Transverse colon (tissue), 4 donors: Measurements from ENCODE around the gene SH2B3. TPM values are rescaled to one million over a fixed set of nuclear protein-coding genes. Genes with fewer than 3 reads are reported as not detected.
A peak's percentile ranks its signal among the peaks of the same experiment; 100 is the strongest.

ENCODE experiments used
- DNase-seq: peaks from one replicate; pipeline ENCODE4 v3.0.0-alpha.2; 2019
- H3K27ac ChIP-seq, 4 donors: fragments of 200-600 bp; sonication (generic); 2 replicates each; pipeline ENCODE4 v1.5.1; 2016 to 2018; ENCODE audit warnings: inconsistent platforms in 4 of 4
- H3K27me3 ChIP-seq: fragments of 200-600 bp; sonication (generic); 2 replicates; pipeline ENCODE4 v1.5.1; 2017; ENCODE audit warnings: inconsistent platforms
- H3K36me3 ChIP-seq, 4 donors: fragments of 200-600 bp; sonication (generic); 2 replicates each; pipeline ENCODE4 v1.5.1; 2017 to 2019; ENCODE audit warnings: inconsistent platforms in 4 of 4
- H3K4me1 ChIP-seq, 4 donors: fragments of 200-600 bp; sonication (generic); 2 replicates each; pipeline ENCODE4 v1.5.1; 2017 to 2020; ENCODE audit warnings: inconsistent platforms in 4 of 4
- H3K4me3 ChIP-seq, 4 donors: fragments of 200-600 bp; sonication (generic); 1 replicate in 1 of 4; 2 replicates in 3 of 4; pipeline versions ENCODE4 v1.5.1 to v1.6.1; 2017 to 2019; ENCODE audit warnings: inconsistent platforms in 4 of 4
- H3K9me3 ChIP-seq, 2 donors: fragments of 200-600 bp; sonication (generic); 2 replicates each; pipeline ENCODE4 v1.5.1; 2017 to 2019; ENCODE audit warnings: inconsistent platforms in 2 of 2
- EP300 ChIP-seq: sonication (generic); formaldehyde crosslinking; IDR thresholded peaks from one replicate; pipeline ENCODE4 v1.6.1; 2017; ENCODE audit warnings: antibody characterized with exemption, low read depth
- POLR2A ChIP-seq: fragments of 450-650 bp; IDR thresholded peaks from one replicate; pipeline ENCODE4 v1.6.1; 2016; ENCODE audit warnings: antibody characterized with exemption, mild to moderate bottlenecking, moderate library complexity
- POLR2AphosphoS5 ChIP-seq, 3 donors: sonication (generic); formaldehyde crosslinking; IDR thresholded peaks; one replicate each; pipeline ENCODE4 v1.6.1; 2016; ENCODE audit warnings: antibody characterized with exemption in 3 of 3
- WGBS, 2 donors: methylation state at CpG; one replicate each; pipeline ENCODE4 v1.1.5; 2018; ENCODE audit warnings: low coverage in 1 of 2; 5-methylcytosine and 5-hydroxymethylcytosine counted together
- in situ Hi-C, 4 donors: fragments of 200-750 bp; cut with MboI; loops; one replicate each; pipeline versions ENCODE4 v1.15.0 to v1.15.1; 2017; ENCODE audit warnings: low sequenced_read_pairs in 3 of 4, low pct_ligation_motif_present in 1 of 4, low pct_unique_long_range_greater_than_20kb in 1 of 4
- intact Hi-C: fragments of 100-400 bp; cut with DNase I; formaldehyde crosslinking; loops from one replicate; pipeline ENCODE4 v1.15.1; 2023; ENCODE audit warnings: low total_unique reads
- total RNA-seq, 4 donors: library from RNA; depleted of rRNA; stranded (reverse); fragments of >200 nt; gene quantifications; one replicate each; pipeline ENCODE4 v1.1.0, GENCODE V29; 2016
- TF ChIP-seq, protein P1 (sequence below), 5 experiments: fragments of 200-600 bp in 3 of 5; fragments of 450-650 bp in 2 of 5; sonication (generic) in 3 of 5; IDR thresholded peaks; 1 replicate in 2 of 5; 2 replicates in 3 of 5; pipeline ENCODE4 v1.5.1; 2016 to 2017; ENCODE audit warnings: antibody characterized with exemption in 5 of 5, inconsistent platforms in 3 of 5, mild to moderate bottlenecking in 2 of 5, moderate library complexity in 1 of 5

Gene SH2B3
- total RNA-seq, 4 donors from 2014 or later, result 22.3 to 99.1 (median 43.6) TPM

DNA sequence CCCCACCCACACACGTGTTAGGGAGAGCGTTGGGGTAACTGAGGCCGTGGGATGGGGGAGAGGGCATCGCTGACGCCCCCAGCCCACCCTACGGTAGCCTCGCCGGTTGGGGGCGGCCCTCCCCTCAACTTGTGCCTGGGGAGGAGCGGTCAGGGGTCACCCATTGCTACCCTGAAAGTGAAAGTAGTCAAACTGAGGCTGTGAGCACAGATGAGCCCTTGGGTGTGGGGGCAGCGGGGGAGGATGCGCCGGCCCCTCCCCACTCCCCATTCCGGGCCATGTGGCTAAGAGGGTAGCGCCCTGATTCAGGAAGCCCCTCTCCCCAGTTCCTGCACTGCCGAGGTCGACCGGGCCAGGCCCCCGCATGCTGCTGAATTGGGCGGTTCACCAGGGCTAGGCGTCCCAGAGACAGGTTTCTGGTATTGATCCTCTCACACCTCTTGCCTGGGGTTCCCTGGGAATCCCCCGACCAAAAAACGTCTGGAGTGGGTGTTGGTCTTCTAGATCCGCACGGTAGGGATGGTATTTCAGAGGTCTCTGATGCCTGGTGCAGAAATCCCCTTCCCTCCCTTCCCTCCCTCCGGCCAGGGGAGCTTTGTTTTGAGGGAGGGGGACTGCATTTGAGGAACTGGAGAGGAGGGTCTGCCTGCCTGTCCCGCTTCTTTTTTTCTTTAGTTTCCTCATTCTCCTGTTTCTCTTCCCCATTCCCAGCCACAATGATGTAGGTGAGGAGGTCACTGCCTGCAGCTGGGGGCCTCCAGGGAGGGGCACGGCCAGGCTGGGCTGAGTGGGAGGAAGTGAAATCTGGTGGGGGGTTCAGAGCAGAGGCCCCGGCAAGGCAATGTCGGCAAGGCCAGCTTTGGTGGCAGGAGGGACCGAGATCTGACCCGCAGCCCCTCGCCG is 1.0 kb downstream of the SH2B3 start:
- no peaks in the 10 kb centered on the region for H3K36me3 ChIP-seq
- WGBS, 2 donors, result 24% methylated on average over 26 of the region's 34 CpGs; no CpG with 5 or more reads in 1 of the 2 donors
- no peak for TF ChIP-seq POLR2A
- TF ChIP-seq POLR2AphosphoS5 (IDR thresholded peaks at IDR 0.05), result peak in 1 of 3 donors; percentile 32
- intact Hi-C loops (loop anchor here (5.0 kb wide), 1 partner anchor 36 kb away; no protein-coding TSS in a partner anchor), in situ Hi-C loops (no loop called here)
- no peaks in the 10 kb centered on the region for H3K9me3 ChIP-seq
- H3K27me3 ChIP-seq, result no peaks in the 10 kb centered on the region
- DNase-seq, result no peak
- H3K4me3 ChIP-seq, result peak overlapping the region; percentile 90 to 97 (median 93)
- H3K27ac ChIP-seq, result peak overlapping the region; percentile 88 to 93 (median 90)
- peaks cover 41 to 80% (median 48%) of the 10 kb centered on the region in 4 donors for H3K4me1 ChIP-seq

DNA sequence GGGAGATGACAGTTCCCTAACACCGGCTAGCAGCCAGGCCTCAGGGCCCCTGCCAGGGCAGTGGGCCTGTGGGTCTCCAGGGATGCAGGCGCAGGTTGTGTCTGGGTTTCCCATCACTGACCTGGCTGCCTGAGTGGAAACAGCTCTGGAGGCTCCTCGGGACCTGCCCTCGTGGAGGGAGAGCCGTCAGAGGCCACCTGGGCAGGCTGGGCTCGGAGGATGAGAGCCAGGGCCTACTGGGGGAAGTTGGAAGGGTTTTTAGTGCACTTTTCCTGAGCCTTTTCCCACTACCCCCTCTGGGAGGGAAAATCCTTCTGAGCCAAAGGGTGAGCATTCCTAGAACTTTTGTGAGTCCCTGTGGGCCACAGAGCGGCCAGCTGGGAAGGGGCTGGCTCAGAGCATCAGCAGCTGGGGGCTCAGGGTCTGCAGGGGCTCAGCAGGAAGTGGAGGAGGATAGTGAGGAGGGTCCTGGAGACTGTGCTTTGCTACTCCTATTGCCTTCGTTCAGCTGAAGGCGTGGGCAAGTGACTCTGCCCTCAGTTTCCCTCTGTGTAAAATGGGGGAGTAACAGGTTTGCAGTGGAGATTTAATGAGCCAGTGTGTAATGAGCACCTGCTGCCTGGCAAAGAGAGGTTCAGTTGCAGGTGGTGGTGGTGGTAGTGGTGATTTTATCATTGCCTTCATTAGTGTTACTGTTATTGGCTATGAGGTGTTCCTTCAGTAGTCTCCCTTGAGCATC is 1.8 kb downstream of the SH2B3 start:
- DNase-seq, result no peak
- WGBS, 2 donors, result 46% methylated on average over 9 of the region's 9 CpGs; no CpG with 5 or more reads in 1 of the 2 donors
- H3K4me1 ChIP-seq, result peaks cover 43 to 84% (median 50%) of the 10 kb centered on the region in 4 donors

DNA sequence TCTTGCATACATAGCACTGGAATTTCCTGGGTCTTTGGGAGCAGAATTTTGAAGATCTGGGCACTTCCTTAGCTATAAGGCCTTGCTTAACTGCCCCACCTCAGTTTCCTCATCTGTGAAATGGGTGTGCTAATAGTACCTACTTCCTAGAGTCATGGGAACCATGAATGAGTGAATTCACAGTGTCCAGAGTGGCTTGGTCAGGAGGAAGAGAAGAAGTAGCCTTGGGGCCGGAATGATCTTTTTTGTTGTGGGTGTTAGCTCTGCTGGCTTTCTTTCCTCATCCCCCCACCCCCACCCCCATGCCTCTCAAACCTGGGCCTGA is 2.4 kb downstream of the SH2B3 start:
- whole genome bisulfite sequencing, 2 donors, result 64 to 71% methylated on average over 1 of the region's 1 CpG
- no peaks in the 10 kb centered on the region for H3K36me3 ChIP-seq
- H3K9me3 ChIP-seq, result no peaks in the 10 kb centered on the region
- DNase-seq, result no peak
- peak overlapping the region in 1 of 4 donors; percentile 97 for H3K4me3 ChIP-seq
- in situ Hi-C loops (no loop called here), intact Hi-C loops (loop anchor here (5.0 kb wide), 1 partner anchor 34 kb away; no protein-coding TSS in a partner anchor)
- TF ChIP-seq EP300 (no peak), POLR2AphosphoS5 (IDR thresholded peaks at IDR 0.05) (no peak), POLR2A (no peak)
- TF ChIP-seq, protein P1, sequence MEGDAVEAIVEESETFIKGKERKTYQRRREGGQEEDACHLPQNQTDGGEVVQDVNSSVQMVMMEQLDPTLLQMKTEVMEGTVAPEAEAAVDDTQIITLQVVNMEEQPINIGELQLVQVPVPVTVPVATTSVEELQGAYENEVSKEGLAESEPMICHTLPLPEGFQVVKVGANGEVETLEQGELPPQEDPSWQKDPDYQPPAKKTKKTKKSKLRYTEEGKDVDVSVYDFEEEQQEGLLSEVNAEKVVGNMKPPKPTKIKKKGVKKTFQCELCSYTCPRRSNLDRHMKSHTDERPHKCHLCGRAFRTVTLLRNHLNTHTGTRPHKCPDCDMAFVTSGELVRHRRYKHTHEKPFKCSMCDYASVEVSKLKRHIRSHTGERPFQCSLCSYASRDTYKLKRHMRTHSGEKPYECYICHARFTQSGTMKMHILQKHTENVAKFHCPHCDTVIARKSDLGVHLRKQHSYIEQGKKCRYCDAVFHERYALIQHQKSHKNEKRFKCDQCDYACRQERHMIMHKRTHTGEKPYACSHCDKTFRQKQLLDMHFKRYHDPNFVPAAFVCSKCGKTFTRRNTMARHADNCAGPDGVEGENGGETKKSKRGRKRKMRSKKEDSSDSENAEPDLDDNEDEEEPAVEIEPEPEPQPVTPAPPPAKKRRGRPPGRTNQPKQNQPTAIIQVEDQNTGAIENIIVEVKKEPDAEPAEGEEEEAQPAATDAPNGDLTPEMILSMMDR (IDR thresholded peaks at IDR 0.05), result no peak
- peaks cover 39 to 84% (median 46%) of the 10 kb centered on the region in 4 donors for H3K4me1 ChIP-seq
- no peaks in the 10 kb centered on the region for H3K27me3 ChIP-seq
- peak overlapping the region; percentile 88 to 93 (median 90) for H3K27ac ChIP-seq

More for the DNA sequence above, 1.8 kb downstream of the SH2B3 start:
- TF ChIP-seq, protein P1 (IDR thresholded peaks at IDR 0.05), result no peak
- TF ChIP-seq POLR2AphosphoS5 (IDR thresholded peaks at IDR 0.05), result no peak
- TF ChIP-seq EP300, result no peak
- no peak for TF ChIP-seq POLR2A
- no peaks in the 10 kb centered on the region for H3K36me3 ChIP-seq
- no peaks in the 10 kb centered on the region for H3K9me3 ChIP-seq
- in situ Hi-C loops (no loop called here), intact Hi-C loops (loop anchor here (5.0 kb wide), 1 partner anchor 35 kb away; no protein-coding TSS in a partner anchor)
- H3K27ac ChIP-seq, result peak overlapping the region; percentile 88 to 93 (median 90)
- H3K27me3 ChIP-seq, result no peaks in the 10 kb centered on the region
- peak overlapping the region in 3 of 4 donors; percentile 90 to 97 (median 95) for H3K4me3 ChIP-seq

DNA sequence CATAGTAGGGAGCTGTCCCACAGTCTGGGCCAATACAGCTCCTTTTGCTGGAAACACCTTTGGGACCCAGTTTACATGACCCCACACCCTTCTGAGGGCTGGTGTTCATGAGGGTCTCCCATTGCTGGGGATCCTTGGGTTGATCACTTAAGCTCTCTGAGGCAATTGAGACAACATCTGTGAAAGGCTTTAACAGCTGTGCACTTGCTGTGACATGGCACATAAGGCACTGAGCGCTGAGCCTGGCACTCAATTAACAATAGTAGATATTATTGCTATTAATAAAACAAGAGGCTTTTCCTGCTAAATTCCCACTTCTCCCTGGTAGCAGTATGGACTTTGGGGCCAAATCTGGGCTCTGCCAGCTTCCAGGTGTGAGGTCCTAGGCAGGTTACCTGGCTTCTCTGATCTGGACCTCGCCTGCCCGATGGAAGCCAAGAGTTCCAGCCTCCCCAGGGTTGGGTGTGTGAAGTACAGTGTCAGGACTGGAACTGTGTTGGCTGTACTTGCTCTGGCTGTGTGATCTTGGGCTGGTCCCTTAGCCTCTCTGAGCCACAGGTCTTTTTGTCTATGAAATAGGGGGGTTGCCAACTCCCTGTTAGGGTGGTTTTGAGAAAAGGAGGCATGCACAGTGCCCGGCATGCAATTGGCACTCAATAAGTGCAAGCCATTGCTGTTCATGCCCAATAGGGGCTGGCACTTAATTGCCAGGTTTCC is 3.1 kb downstream of the SH2B3 start:
- intact Hi-C loops, result loop anchor here (5.0 kb wide), 1 partner anchor 33 kb away; no protein-coding TSS in a partner anchor
- no peaks in the 10 kb centered on the region for H3K9me3 ChIP-seq
- no peaks in the 10 kb centered on the region for H3K27me3 ChIP-seq
- WGBS, 2 donors, result 80 to 87% methylated on average over 1 to 3 of the region's 4 CpGs
- H3K4me3 ChIP-seq, result peak overlapping the region in 2 of 4 donors; percentile 3 to 97
- no peaks in the 10 kb centered on the region for H3K36me3 ChIP-seq
- no peak for DNase-seq
- peaks cover 35 to 84% (median 51%) of the 10 kb centered on the region in 4 donors for H3K4me1 ChIP-seq
- H3K27ac ChIP-seq, result peak overlapping the region; percentile 72 to 93 (median 88)
- in situ Hi-C loops, result no loop called here
- no peak for TF ChIP-seq POLR2A
- no peak for TF ChIP-seq EP300
- TF ChIP-seq, protein P1 (IDR thresholded peaks at IDR 0.05), result no peak
- TF ChIP-seq POLR2AphosphoS5 (IDR thresholded peaks at IDR 0.05), result no peak
